Vagina (tissue), 2 donors: ENCODE data around the gene LIPG.

Source experiments
- CTCF ChIP-seq, 3 experiments: fragments of 450-650 bp in 2 of 3; fragments of 200-600 bp in 1 of 3; sonication (generic) in 1 of 3; IDR thresholded peaks; one replicate each; pipeline ENCODE4 v1.5.1; 2017 to 2019; ENCODE audit warnings: antibody characterized with exemption in 3 of 3, mild to moderate bottlenecking in 2 of 3, moderate library complexity in 2 of 3
- POLR2AphosphoS5 ChIP-seq, 2 donors: sonication (generic); formaldehyde crosslinking; IDR thresholded peaks; one replicate each; pipeline ENCODE4 v1.9.0; 2017; ENCODE audit warnings: antibody characterized with exemption in 2 of 2, mild to moderate bottlenecking in 2 of 2, low read depth in 1 of 2; ENCODE audit not compliant: insufficient read depth in 1 of 2

GRCh38 chr18:49561289-49562193, at the start of gene LIPG:
- TF ChIP-seq POLR2AphosphoS5 (IDR thresholded peaks at IDR 0.05; ENCODE audit: insufficient read depth in 1 of 2, low read depth in 1 of 2), result no peak
- TF ChIP-seq CTCF (IDR thresholded peaks at IDR 0.05), result no peak
